T-helper 1 cell treated with Interleukin-12 subunit alpha and Interleukin-12 subunit beta and Interleukin-4 antibody, amounts not matched to agents 30 μg/mL and 1 μg/mL, for 36 hours (primary cell): ENCODE data around the gene NDUFC2.
"Not testable (repeated sequence)": the region's sequence is repeated elsewhere in the genome, so short reads cannot be mapped to it uniquely, and the experiment has no call there.

Source experiments
- H3K27ac Mint-ChIP-seq: one replicate; pipeline ENCODE4 v1.8.0; 2021; ENCODE audit warnings: mild to moderate bottlenecking, mixed read lengths
- H3K27me3 Mint-ChIP-seq: one replicate; pipeline ENCODE4 v1.8.0; 2021; ENCODE audit warnings: low read depth, mixed read lengths
- H3K36me3 Mint-ChIP-seq: one replicate; pipeline ENCODE4 v1.8.0; 2021; ENCODE audit warnings: low read depth, mixed read lengths
- H3K4me1 Mint-ChIP-seq: one replicate; pipeline ENCODE4 v1.8.0; 2021; ENCODE audit warnings: low read depth, mixed read lengths
- H3K4me3 Mint-ChIP-seq: one replicate; pipeline ENCODE4 v1.8.0; 2021; ENCODE audit warnings: mild to moderate bottlenecking, moderate library complexity, mixed read lengths
- H3K9me3 Mint-ChIP-seq: one replicate; pipeline ENCODE4 v1.8.0; 2021; ENCODE audit warnings: mixed read lengths

NDUFC2 gene

GRCh38 chr11:78085972-78086371 is 6.3 kb upstream of the NDUFC2 start:
- Mint-ChIP-seq H3K36me3 (no peaks in the 10 kb centered on the region), H3K4me3 (no peak overlapping the region), H3K9me3 (no peaks in the 10 kb centered on the region), H3K4me1 (peaks cover 11% of the 10 kb centered on the region), H3K27me3 (no peaks in the 10 kb centered on the region), H3K27ac (no peak overlapping the region)

DNA sequence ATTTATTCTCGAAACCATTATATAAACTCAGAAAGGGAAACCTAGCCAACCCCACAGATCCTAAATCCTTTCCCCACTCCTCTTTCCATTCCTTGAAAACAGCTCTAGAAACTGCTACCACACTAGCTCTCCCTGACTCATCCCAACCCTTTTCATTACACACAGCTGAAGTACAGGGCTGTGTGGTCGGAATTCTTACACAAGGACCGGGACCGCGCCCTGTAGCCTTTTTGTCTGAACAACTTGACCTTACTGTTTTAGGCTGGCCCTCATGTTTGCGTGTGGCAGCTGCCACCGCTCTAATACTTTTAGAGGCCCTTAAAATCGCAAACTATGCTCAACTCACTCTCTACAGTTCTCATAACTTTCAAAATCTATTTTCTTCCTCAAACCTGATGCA is 4.8 kb upstream of the NDUFC2 start:
- H3K9me3 Mint-ChIP-seq, H3K27ac Mint-ChIP-seq, H3K4me3 Mint-ChIP-seq, H3K36me3 Mint-ChIP-seq, H3K27me3 Mint-ChIP-seq: not testable (repeated sequence)
- peaks cover 14% of the 10 kb centered on the region for H3K4me1 Mint-ChIP-seq

DNA sequence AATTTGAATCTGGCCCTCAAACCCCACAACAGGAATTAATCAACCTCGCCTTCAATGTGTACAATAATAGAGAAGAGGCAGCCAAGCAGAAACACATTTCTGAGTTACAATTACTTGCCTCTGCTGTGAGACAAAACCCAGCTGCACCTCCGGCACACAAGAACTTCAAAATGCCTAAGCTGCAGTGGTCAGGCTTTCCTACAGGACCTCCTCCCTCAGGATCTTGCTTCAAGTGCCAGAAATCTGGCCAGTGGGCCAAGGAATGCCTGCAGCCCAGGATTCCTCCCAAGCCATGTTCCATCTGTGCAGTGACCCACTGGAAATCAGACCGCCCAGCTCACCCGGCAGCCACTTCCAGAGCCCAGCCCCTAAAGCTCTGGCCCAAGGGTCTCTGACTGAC is 3.4 kb upstream of the NDUFC2 start:
- Mint-ChIP-seq H3K4me1 (peaks cover 19% of the 10 kb centered on the region), H3K27me3 (no peaks in the 10 kb centered on the region), H3K36me3 (peaks cover 4% of the 10 kb centered on the region), H3K4me3 (no peak overlapping the region), H3K9me3 (no peaks in the 10 kb centered on the region), H3K27ac (no peak overlapping the region)

GRCh38 chr11:78082146-78082545 is 2.5 kb upstream of the NDUFC2 start:
- H3K4me1 Mint-ChIP-seq = peaks cover 26% of the 10 kb centered on the region
- H3K27me3 Mint-ChIP-seq = no peaks in the 10 kb centered on the region
- H3K27ac Mint-ChIP-seq = peak overlapping the region; percentile 1
- no peaks in the 10 kb centered on the region for H3K9me3 Mint-ChIP-seq
- H3K4me3 Mint-ChIP-seq = no peak overlapping the region
- H3K36me3 Mint-ChIP-seq = peaks cover 4% of the 10 kb centered on the region

DNA sequence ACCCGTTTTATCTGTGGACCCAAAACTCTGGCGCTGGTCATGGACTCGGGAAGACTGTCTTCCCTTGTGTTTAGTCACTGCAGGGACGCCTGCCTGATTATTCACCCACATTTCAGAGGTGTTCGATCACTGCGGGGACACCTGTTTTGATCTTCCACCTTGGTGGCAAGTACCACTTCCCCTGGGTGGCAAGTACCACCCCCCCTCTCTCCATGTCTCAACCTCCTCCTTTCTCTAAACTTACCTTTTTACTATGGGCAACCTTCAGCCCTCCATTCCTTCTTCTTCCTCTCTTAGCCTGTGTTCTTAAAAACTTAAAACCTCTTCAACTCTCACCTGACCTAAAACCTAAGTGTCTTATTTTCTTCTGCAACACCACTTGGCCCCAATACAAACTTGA is 1.9 kb upstream of the NDUFC2 start:
- H3K4me3 Mint-ChIP-seq = peak overlapping the region; percentile 93
- peaks cover 6% of the 10 kb centered on the region for H3K36me3 Mint-ChIP-seq
- peak overlapping the region; percentile 51 for H3K27ac Mint-ChIP-seq
- no peaks in the 10 kb centered on the region for H3K27me3 Mint-ChIP-seq
- no peaks in the 10 kb centered on the region for H3K9me3 Mint-ChIP-seq
- H3K4me1 Mint-ChIP-seq = peaks cover 32% of the 10 kb centered on the region

- Mint-ChIP-seq H3K27ac (peak overlapping the region; percentile 51), H3K4me1 (peaks cover 35% of the 10 kb centered on the region), H3K27me3 (no peaks in the 10 kb centered on the region), H3K9me3 (no peaks in the 10 kb centered on the region), H3K4me3 (peak overlapping the region; percentile 93), H3K36me3 (peaks cover 7% of the 10 kb centered on the region)
Measured at GRCh38 chr11:78080818-78081495, 1.3 kb upstream of the NDUFC2 start.

GRCh38 chr11:78080084-78080817 is 589 bp upstream of the NDUFC2 start:
- H3K36me3 Mint-ChIP-seq = peaks cover 7% of the 10 kb centered on the region
- peak overlapping the region; percentile 93 for H3K4me3 Mint-ChIP-seq
- peaks cover 38% of the 10 kb centered on the region for H3K4me1 Mint-ChIP-seq
- no peaks in the 10 kb centered on the region for H3K9me3 Mint-ChIP-seq
- no peaks in the 10 kb centered on the region for H3K27me3 Mint-ChIP-seq
- peak overlapping the region; percentile 88 for H3K27ac Mint-ChIP-seq

- Mint-ChIP-seq H3K36me3 (peaks cover 10% of the 10 kb centered on the region), H3K4me1 (peaks cover 44% of the 10 kb centered on the region), H3K27ac (peak overlapping the region; percentile 88), H3K27me3 (no peaks in the 10 kb centered on the region), H3K9me3 (no peaks in the 10 kb centered on the region), H3K4me3 (peak overlapping the region; percentile 93)
Measured at GRCh38 chr11:78078218-78079167, 1.2 kb downstream of the NDUFC2 start.

GRCh38 chr11:78077592-78077991 is 2.1 kb downstream of the NDUFC2 start:
- peaks cover 11% of the 10 kb centered on the region for H3K36me3 Mint-ChIP-seq
- H3K9me3 Mint-ChIP-seq, H3K27me3 Mint-ChIP-seq: not testable (repeated sequence)
- peak overlapping the region; percentile 93 for H3K4me3 Mint-ChIP-seq
- H3K27ac Mint-ChIP-seq = peak overlapping the region; percentile 38
- H3K4me1 Mint-ChIP-seq = peaks cover 45% of the 10 kb centered on the region

- H3K4me1 Mint-ChIP-seq = peaks cover 42% of the 10 kb centered on the region
- peaks cover 14% of the 10 kb centered on the region for H3K36me3 Mint-ChIP-seq
- no peaks in the 10 kb centered on the region for H3K9me3 Mint-ChIP-seq
- H3K4me3 Mint-ChIP-seq = peak overlapping the region; percentile 30
- H3K27ac Mint-ChIP-seq = peak overlapping the region; percentile 1
- H3K27me3 Mint-ChIP-seq = no peaks in the 10 kb centered on the region
Measured at GRCh38 chr11:78076733-78077403, 2.8 kb downstream of the NDUFC2 start.

DNA sequence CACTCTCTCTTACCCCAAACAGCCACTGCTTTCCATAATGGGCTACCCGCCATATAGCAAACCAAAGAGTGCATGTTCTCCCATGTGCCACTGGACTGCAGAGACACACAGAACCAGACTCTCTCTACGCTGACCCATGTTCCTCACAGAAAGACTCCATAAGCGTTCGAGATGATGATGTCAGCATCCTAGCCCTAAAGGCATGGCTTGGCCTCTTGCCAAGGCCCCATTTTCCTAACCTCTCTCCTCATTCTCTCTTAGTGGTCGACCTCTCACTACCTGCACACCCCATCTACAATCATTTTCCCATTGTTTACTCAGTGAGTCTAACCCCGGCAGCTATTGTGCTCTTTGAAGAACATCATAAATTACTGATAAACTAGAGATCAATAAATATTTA is 4.9 kb downstream of the NDUFC2 start:
- H3K9me3 Mint-ChIP-seq = no peaks in the 10 kb centered on the region
- H3K27ac Mint-ChIP-seq = no peak overlapping the region
- no peak overlapping the region for H3K4me3 Mint-ChIP-seq
- H3K4me1 Mint-ChIP-seq = peaks cover 31% of the 10 kb centered on the region
- no peaks in the 10 kb centered on the region for H3K27me3 Mint-ChIP-seq
- H3K36me3 Mint-ChIP-seq = peaks cover 25% of the 10 kb centered on the region

DNA sequence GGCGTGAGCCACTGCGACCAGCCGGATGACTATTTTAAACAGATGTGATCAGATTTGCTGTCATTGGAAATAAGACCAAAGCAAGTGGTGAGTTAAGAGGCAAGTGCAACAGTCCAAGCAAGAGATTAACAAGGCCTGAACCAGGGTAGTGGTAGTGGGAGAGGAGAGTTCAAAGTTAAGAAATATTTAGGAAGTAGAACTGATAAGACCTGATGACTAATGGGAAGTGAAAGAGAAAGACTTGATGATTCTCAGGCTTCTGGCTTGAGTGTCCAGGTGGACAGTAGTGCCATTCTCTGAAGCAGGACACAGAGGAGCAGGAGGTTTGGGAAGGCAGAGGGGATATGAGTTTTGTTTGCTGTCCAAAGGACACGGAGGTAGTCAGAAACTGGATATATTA is 7.2 kb downstream of the NDUFC2 start:
- Mint-ChIP-seq H3K36me3 (peaks cover 38% of the 10 kb centered on the region), H3K27ac (no peak overlapping the region)

DNA sequence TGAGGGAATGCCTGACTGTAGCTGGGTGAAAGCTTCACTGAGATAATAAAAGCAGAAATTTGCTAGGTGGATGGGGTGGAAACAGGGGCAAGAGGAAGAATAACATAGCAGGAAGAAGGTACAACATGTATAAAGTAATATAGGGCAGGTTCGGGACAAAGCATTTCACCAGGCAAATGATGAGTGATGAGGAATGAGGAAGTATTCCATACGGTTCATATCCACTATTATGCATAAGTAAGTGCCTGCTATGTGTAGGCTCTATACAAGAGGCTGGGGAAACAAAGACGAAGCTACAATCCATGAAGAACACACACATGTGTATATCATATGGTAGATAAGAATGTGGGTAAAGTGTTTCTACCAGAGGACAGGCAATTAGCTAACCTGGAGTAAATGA is 7.9 kb downstream of the NDUFC2 start:
- H3K27me3 Mint-ChIP-seq = no peaks in the 10 kb centered on the region
- H3K36me3 Mint-ChIP-seq = peaks cover 40% of the 10 kb centered on the region
- H3K9me3 Mint-ChIP-seq = no peaks in the 10 kb centered on the region
- H3K4me3 Mint-ChIP-seq = no peak overlapping the region
- H3K27ac Mint-ChIP-seq = no peak overlapping the region
- peaks cover 17% of the 10 kb centered on the region for H3K4me1 Mint-ChIP-seq

More for the DNA sequence above, 7.2 kb downstream of the NDUFC2 start:
- H3K4me3 Mint-ChIP-seq = no peak overlapping the region
- H3K27me3 Mint-ChIP-seq = no peaks in the 10 kb centered on the region
- H3K9me3 Mint-ChIP-seq = no peaks in the 10 kb centered on the region
- H3K4me1 Mint-ChIP-seq = peaks cover 22% of the 10 kb centered on the region

GRCh38 chr11:78070621-78071020 is 9.0 kb downstream of the NDUFC2 start:
- H3K27me3 Mint-ChIP-seq = no peaks in the 10 kb centered on the region
- H3K9me3 Mint-ChIP-seq = no peaks in the 10 kb centered on the region
- no peak overlapping the region for H3K4me3 Mint-ChIP-seq
- peaks cover 38% of the 10 kb centered on the region for H3K36me3 Mint-ChIP-seq
- peaks cover 9% of the 10 kb centered on the region for H3K4me1 Mint-ChIP-seq
- no peak overlapping the region for H3K27ac Mint-ChIP-seq
